Neural cell (in vitro differentiated cells): ENCODE data around the gene SIPA1. TPM values are rescaled to one million over a fixed set of nuclear protein-coding genes. Genes with fewer than 3 reads are reported as not detected.

ENCODE experiments used
- H2AFZ ChIP-seq: fragments of 200-600, 300-800 bp; sonication (generic), shearing (Covaris generic); 2 replicates; pipeline ENCODE4 v1.6.0; 2014; ENCODE audit warnings: low read depth, mild to moderate bottlenecking, antibody characterized with exemption, low read length, moderate library complexity
- H3F3A ChIP-seq: fragments of 200-600 bp; shearing (Covaris generic); 2 replicates; pipeline ENCODE4 v1.6.1; 2016; ENCODE audit warnings: mild to moderate bottlenecking, moderate library complexity, mixed read lengths, antibody characterized with exemption, low read length; ENCODE audit not compliant: insufficient read depth, poor library complexity, severe bottlenecking
- H3K27ac ChIP-seq: fragments of 200-600, 300-800 bp; sonication (generic), shearing (Covaris generic); 2 replicates; pipeline ENCODE4 v1.5.1; 2014; ENCODE audit warnings: mild to moderate bottlenecking, low read length, moderate library complexity
- H3K27me3 ChIP-seq: fragments of 300-800, 200-600 bp; sonication (generic), shearing (Covaris generic); 2 replicates; pipeline ENCODE4 v1.6.0; 2014; ENCODE audit warnings: mild to moderate bottlenecking, low read depth, low read length, moderate library complexity; ENCODE audit not compliant: insufficient read depth
- H3K36me3 ChIP-seq: fragments of 300-800, 200-600 bp; sonication (generic), shearing (Covaris generic); 2 replicates; pipeline ENCODE4 v1.5.1; 2014; ENCODE audit warnings: mild to moderate bottlenecking, antibody characterized with exemption, low read length, moderate library complexity; ENCODE audit not compliant: insufficient read depth
- H3K4me2 ChIP-seq: fragments of 300-800, 200-600 bp; sonication (generic), shearing (Covaris generic); 2 replicates; pipeline ENCODE4 v1.6.0; 2014; ENCODE audit warnings: mild to moderate bottlenecking, low read length
- H3K4me3 ChIP-seq: fragments of 300-800, 200-600 bp; sonication (generic), shearing (Covaris generic); 2 replicates; pipeline ENCODE4 v1.5.1; 2014; ENCODE audit warnings: mild to moderate bottlenecking, low read length, moderate library complexity
- H3K79me2 ChIP-seq: fragments of 200-600 bp; shearing (Covaris generic); replicated peaks from 2 replicates; pipeline ENCODE4 v1.6.0; 2014; ENCODE audit warnings: mild to moderate bottlenecking, low read length, moderate library complexity; ENCODE audit not compliant: insufficient read depth
- H3K9ac ChIP-seq: fragments of 300-800, 200-600 bp; sonication (generic), shearing (Covaris generic); 2 replicates; pipeline ENCODE4 v1.6.1; 2016; ENCODE audit warnings: mild to moderate bottlenecking, low read length, mixed read lengths
- H3K9me2 ChIP-seq: fragments of 200-600 bp; shearing (Covaris generic); 2 replicates; pipeline ENCODE4 v1.6.1; 2016; ENCODE audit warnings: mild to moderate bottlenecking, low read length, mixed read lengths; ENCODE audit not compliant: insufficient read depth
- H3K9me3 ChIP-seq: fragments of 200-600, 300-800 bp; sonication (generic), shearing (Covaris generic); 2 replicates; pipeline ENCODE4 v1.6.1; 2016; ENCODE audit warnings: mild to moderate bottlenecking, mixed run types, low read length, moderate library complexity, mixed read lengths
- H4K20me1 ChIP-seq: fragments of 200-600 bp; shearing (Covaris generic); 2 replicates; pipeline ENCODE4 v1.6.1; 2016; ENCODE audit warnings: mild to moderate bottlenecking, mixed run types; ENCODE audit not compliant: insufficient read depth
- EP300 ChIP-seq: fragments of 450-650 bp; conservative IDR thresholded peaks from 2 replicates; pipeline ENCODE4 v1.6.1; 2014; ENCODE audit warnings: antibody characterized with exemption, mild to moderate bottlenecking, moderate library complexity; ENCODE audit not compliant: poor library complexity, severe bottlenecking
- EZH2 ChIP-seq: fragments of 200-600, 300-800 bp; shearing (Covaris generic), sonication (generic); IDR thresholded peaks from 2 replicates; pipeline ENCODE4 v1.6.1; 2014; ENCODE audit warnings: antibody characterized with exemption, low read length, borderline replicate concordance, mild to moderate bottlenecking; ENCODE audit not compliant: insufficient read depth, poor library complexity, severe bottlenecking
- MXI1 ChIP-seq: fragments of 450-650 bp; conservative IDR thresholded peaks from 2 replicates; pipeline ENCODE4 v1.6.1; 2014; ENCODE audit warnings: antibody characterized with exemption, mild to moderate bottlenecking; ENCODE audit not compliant: poor library complexity, severe bottlenecking
- POLR2AphosphoS5 ChIP-seq: IDR thresholded peaks from 2 replicates; pipeline ENCODE4 v1.6.1; 2012
- RAD21 ChIP-seq: fragments of 450-650 bp; conservative IDR thresholded peaks from 2 replicates; pipeline ENCODE4 v1.6.1; 2014; ENCODE audit warnings: antibody characterized with exemption, mild to moderate bottlenecking, moderate library complexity
- SMC3 ChIP-seq: fragments of 450-650 bp; conservative IDR thresholded peaks from 2 replicates; pipeline ENCODE4 v1.6.1; 2014; ENCODE audit warnings: antibody characterized with exemption, mild to moderate bottlenecking, moderate library complexity; ENCODE audit not compliant: poor library complexity
- TAF1 ChIP-seq: IDR thresholded peaks from 2 replicates; pipeline ENCODE4 v1.6.1; 2012; ENCODE audit warnings: low read depth
- polyA plus RNA-seq: library from polyadenylated mRNA; depleted of rRNA; stranded (reverse); fragments of >200 nt; gene quantifications from 2 replicates; pipeline ENCODE4 v1.2.3, GENCODE V29; 2014
- TF ChIP-seq, protein P1 (sequence below): IDR thresholded peaks from 2 replicates; pipeline ENCODE4 v1.6.1; 2012; ENCODE audit warnings: borderline replicate concordance
- TF ChIP-seq, protein P2 (sequence below): fragments of 450-650 bp; IDR thresholded peaks from 2 replicates; pipeline ENCODE4 v1.5.1; 2014; ENCODE audit warnings: antibody characterized with exemption, mild to moderate bottlenecking, moderate library complexity; ENCODE audit not compliant: poor library complexity, severe bottlenecking

SIPA1 gene
- polyA plus RNA-seq, 1 donor from 2014 or later, result 6.5 TPM

GRCh38 chr11:65643971-65644370 lies 6.1 kb downstream of the SIPA1 start:
- Histone ChIP-seq H3K9me3 (no peaks in the 10 kb centered on the region), H3K9ac (no peak overlapping the region), H3K27me3 (peaks cover 14% of the 10 kb centered on the region), H3K27ac (no peak overlapping the region), H3K9me2 (no peaks in the 10 kb centered on the region), H2AFZ (no peak overlapping the region), H3K4me2 (no peak overlapping the region), H3K36me3 (no peaks in the 10 kb centered on the region), H3K4me3 (no peak overlapping the region), H4K20me1 (no peaks in the 10 kb centered on the region), H3F3A (no peaks in the 10 kb centered on the region), H3K79me2 (no peaks in the 10 kb centered on the region)
- no peak for TF ChIP-seq RAD21

DNA sequence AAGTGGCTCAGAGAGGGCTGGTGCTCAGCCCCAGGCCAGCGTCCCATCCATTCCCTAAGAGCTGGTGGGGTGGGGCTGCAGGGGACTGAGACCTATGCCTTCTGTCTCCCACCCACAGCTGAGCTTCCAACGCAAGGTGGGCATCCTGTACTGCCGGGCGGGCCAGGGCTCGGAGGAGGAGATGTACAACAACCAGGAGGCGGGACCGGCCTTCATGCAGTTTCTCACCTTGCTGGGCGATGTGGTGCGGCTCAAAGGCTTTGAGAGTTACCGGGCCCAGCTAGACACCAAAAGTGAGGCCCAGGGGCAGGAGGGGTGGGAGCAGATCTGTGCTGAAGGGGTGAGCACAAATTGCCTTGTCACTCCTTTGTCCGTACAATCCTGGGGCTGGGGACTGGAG lies 6.9 kb downstream of the SIPA1 start:
- Histone ChIP-seq H2AFZ (no peak overlapping the region), H3K79me2 (no peaks in the 10 kb centered on the region), H3K9me2 (no peaks in the 10 kb centered on the region), H3K9ac (no peak overlapping the region), H3K36me3 (no peaks in the 10 kb centered on the region), H3K9me3 (no peaks in the 10 kb centered on the region), H3K27ac (no peak overlapping the region), H3F3A (no peaks in the 10 kb centered on the region), H3K4me3 (no peak overlapping the region), H3K27me3 (peaks cover 14% of the 10 kb centered on the region), H4K20me1 (no peaks in the 10 kb centered on the region), H3K4me2 (no peak overlapping the region)
- TF ChIP-seq EP300 (no peak), TAF1 (no peak), POLR2AphosphoS5 (no peak), RAD21 (no peak), EZH2 (no peak), MXI1 (no peak), SMC3 (no peak)
- TF ChIP-seq, protein P1, sequence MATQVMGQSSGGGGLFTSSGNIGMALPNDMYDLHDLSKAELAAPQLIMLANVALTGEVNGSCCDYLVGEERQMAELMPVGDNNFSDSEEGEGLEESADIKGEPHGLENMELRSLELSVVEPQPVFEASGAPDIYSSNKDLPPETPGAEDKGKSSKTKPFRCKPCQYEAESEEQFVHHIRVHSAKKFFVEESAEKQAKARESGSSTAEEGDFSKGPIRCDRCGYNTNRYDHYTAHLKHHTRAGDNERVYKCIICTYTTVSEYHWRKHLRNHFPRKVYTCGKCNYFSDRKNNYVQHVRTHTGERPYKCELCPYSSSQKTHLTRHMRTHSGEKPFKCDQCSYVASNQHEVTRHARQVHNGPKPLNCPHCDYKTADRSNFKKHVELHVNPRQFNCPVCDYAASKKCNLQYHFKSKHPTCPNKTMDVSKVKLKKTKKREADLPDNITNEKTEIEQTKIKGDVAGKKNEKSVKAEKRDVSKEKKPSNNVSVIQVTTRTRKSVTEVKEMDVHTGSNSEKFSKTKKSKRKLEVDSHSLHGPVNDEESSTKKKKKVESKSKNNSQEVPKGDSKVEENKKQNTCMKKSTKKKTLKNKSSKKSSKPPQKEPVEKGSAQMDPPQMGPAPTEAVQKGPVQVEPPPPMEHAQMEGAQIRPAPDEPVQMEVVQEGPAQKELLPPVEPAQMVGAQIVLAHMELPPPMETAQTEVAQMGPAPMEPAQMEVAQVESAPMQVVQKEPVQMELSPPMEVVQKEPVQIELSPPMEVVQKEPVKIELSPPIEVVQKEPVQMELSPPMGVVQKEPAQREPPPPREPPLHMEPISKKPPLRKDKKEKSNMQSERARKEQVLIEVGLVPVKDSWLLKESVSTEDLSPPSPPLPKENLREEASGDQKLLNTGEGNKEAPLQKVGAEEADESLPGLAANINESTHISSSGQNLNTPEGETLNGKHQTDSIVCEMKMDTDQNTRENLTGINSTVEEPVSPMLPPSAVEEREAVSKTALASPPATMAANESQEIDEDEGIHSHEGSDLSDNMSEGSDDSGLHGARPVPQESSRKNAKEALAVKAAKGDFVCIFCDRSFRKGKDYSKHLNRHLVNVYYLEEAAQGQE, result no peak
- TF ChIP-seq, protein P2, sequence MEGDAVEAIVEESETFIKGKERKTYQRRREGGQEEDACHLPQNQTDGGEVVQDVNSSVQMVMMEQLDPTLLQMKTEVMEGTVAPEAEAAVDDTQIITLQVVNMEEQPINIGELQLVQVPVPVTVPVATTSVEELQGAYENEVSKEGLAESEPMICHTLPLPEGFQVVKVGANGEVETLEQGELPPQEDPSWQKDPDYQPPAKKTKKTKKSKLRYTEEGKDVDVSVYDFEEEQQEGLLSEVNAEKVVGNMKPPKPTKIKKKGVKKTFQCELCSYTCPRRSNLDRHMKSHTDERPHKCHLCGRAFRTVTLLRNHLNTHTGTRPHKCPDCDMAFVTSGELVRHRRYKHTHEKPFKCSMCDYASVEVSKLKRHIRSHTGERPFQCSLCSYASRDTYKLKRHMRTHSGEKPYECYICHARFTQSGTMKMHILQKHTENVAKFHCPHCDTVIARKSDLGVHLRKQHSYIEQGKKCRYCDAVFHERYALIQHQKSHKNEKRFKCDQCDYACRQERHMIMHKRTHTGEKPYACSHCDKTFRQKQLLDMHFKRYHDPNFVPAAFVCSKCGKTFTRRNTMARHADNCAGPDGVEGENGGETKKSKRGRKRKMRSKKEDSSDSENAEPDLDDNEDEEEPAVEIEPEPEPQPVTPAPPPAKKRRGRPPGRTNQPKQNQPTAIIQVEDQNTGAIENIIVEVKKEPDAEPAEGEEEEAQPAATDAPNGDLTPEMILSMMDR, result no peak

DNA sequence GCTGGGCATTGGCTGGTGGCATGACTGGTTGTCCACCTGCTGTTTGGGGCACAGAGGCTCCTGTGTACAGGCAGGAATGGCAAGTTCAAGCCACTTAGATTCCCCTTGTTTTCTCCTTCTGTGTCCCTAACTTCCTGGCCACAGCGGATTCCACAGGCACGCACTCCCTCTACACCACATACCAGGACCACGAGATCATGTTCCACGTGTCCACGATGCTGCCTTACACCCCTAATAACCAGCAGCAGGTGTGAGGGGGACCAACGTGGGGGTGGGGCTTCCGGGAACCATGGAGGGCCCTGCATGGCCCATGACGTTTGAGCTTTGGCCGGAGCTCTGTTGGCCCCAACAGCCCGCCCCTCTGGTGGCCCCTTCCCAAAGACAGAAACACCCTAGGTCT lies 7.8 kb downstream of the SIPA1 start:
- no peaks in the 10 kb centered on the region for H3F3A ChIP-seq
- no peak overlapping the region for H2AFZ ChIP-seq
- TF ChIP-seq, protein P1, result no peak
- no peak for TF ChIP-seq TAF1
- no peak for TF ChIP-seq RAD21
- TF ChIP-seq EZH2, result no peak
- no peak for TF ChIP-seq EP300
- TF ChIP-seq MXI1, result no peak
- TF ChIP-seq, protein P2, result no peak
- TF ChIP-seq POLR2AphosphoS5, result no peak
- TF ChIP-seq SMC3, result no peak
- H3K27ac ChIP-seq, result no peak overlapping the region
- no peak overlapping the region for H3K4me2 ChIP-seq
- H3K9me2 ChIP-seq, result no peaks in the 10 kb centered on the region
- H3K27me3 ChIP-seq, result peaks cover 14% of the 10 kb centered on the region
- H3K36me3 ChIP-seq, result no peaks in the 10 kb centered on the region
- no peaks in the 10 kb centered on the region for H4K20me1 ChIP-seq
- no peak overlapping the region for H3K4me3 ChIP-seq
- H3K79me2 ChIP-seq, result no peaks in the 10 kb centered on the region
- H3K9ac ChIP-seq, result no peak overlapping the region
- H3K9me3 ChIP-seq, result no peaks in the 10 kb centered on the region
